HepG2 (cell line): ENCODE data around the gene P4HTM. TPM values are rescaled to one million over a fixed set of nuclear protein-coding genes. Genes with fewer than 3 reads are reported as not detected.
A peak's percentile ranks its signal among the peaks of the same experiment; 100 is the strongest.

Experiments used
- ASH2L ChIP-seq: fragments of 300-600, 200-600 bp; sonication (generic); IDR thresholded peaks from 2 replicates; pipeline ENCODE4 v1.7.0; 2017; ENCODE audit warnings: low read depth, mild to moderate bottlenecking, moderate library complexity, mixed read lengths, low read length; ENCODE audit not compliant: insufficient read length
- FOXA3 ChIP-seq: IDR thresholded peaks from 2 replicates; pipeline ENCODE4 v1.6.1; 2016; ENCODE audit warnings: missing genetic modification reagents, missing compliant biosample characterization
- NR2F6 ChIP-seq, 2 experiments: IDR thresholded peaks; 2 replicates each; pipeline ENCODE4 v1.6.1; 2016; ENCODE audit warnings: antibody characterized with exemption in 1 of 2, mild to moderate bottlenecking in 1 of 2
- POLR2AphosphoS2 ChIP-seq: IDR thresholded peaks from 2 replicates; pipeline ENCODE4 v1.6.1; 2011; ENCODE audit warnings: low read depth, low read length, improper control_type of control experiment
- POLR2AphosphoS5 ChIP-seq: IDR thresholded peaks from 2 replicates; pipeline ENCODE4 v1.6.1; 2012; ENCODE audit warnings: low read depth, low read length
- ZKSCAN1 ChIP-seq: fragments of 150-350 bp; IDR thresholded peaks from 2 replicates; pipeline ENCODE4 v1.6.1; 2014; ENCODE audit warnings: low read length
- ZNF264 ChIP-seq: sonication (generic); formaldehyde crosslinking; IDR thresholded peaks from 2 replicates; pipeline ENCODE4 v1.4.0; 2020; ENCODE audit warnings: missing genetic modification reagents
- ZNF549 ChIP-seq: sonication (generic); formaldehyde crosslinking; IDR thresholded peaks from 2 replicates; pipeline ENCODE4 v1.5.0; 2020; ENCODE audit warnings: missing genetic modification reagents
- polyA plus RNA-seq, 8 experiments: library from polyadenylated mRNA; depleted of rRNA in 3 of 8; stranded (reverse) in 7 of 8; unstranded in 1 of 8; fragments of >200 nt; fragmentation: Illumina TruSeq in 4 of 8; extraction: Trizol in 4 of 8; gene quantifications; 2 replicates each; pipeline versions ENCODE4 v1.2.1 to v1.2.3, GENCODE V29; 2011 to 2016; ENCODE audit warnings: low read depth in 4 of 8, missing spikeins in 1 of 8, mixed read lengths in 1 of 8; ENCODE audit not compliant: insufficient read depth in 1 of 8
- total RNA-seq, 5 experiments: library from RNA; depleted of rRNA; stranded (reverse); fragments of >200 nt; fragmentation: Illumina TruSeq; extraction: Trizol; gene quantifications; 2 replicates each; pipeline ENCODE4 v1.2.3, GENCODE V29; 2016; ENCODE audit warnings: low read depth in 1 of 5
- TF ChIP-seq, protein P1 (sequence below): IDR thresholded peaks from 2 replicates; pipeline ENCODE4 v1.6.1; 2016; ENCODE audit warnings: low read depth, missing genetic modification reagents, missing compliant biosample characterization
- TF ChIP-seq, protein P2 (sequence below): sonication (generic); formaldehyde crosslinking; IDR thresholded peaks from 2 replicates; pipeline ENCODE4 v1.5.0; 2020; ENCODE audit warnings: missing genetic modification reagents
- TF ChIP-seq, protein P3 (sequence below): sonication (generic); formaldehyde crosslinking; IDR thresholded peaks from 2 replicates; pipeline ENCODE4 v1.4.0; 2020; ENCODE audit warnings: missing genetic modification reagents
- TF ChIP-seq, protein P4 (sequence below): IDR thresholded peaks from 2 replicates; pipeline ENCODE4 v1.6.1; 2016; ENCODE audit warnings: control low read depth

Gene P4HTM
- total and polyA plus RNA-seq, 2 of the 13 experiments (the other 11 are each of a cell fraction or from before 2014, with no cell fraction given): 0.01 TPM; not detected in 1

DNA sequence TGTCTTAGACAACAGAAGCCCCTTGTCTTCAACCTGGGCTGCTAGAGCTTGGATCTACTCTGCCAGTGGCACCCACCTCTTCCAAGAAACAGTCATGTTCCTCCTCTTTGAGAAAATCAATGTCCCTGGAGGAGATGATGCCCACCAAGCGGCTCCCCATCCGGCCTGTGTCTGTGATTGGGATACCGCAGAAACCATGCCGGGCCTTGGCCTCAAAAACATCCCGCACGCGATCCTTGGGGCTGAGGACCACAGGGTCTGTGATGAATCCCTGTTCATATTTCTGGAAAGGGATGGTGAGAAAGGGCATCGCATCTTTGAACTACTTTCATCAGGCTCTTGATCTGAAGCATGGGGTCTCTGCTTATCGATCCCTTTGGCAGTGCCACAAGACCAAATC is 37.6 kb downstream of the P4HTM start (continued):
- TF ChIP-seq, protein P1, sequence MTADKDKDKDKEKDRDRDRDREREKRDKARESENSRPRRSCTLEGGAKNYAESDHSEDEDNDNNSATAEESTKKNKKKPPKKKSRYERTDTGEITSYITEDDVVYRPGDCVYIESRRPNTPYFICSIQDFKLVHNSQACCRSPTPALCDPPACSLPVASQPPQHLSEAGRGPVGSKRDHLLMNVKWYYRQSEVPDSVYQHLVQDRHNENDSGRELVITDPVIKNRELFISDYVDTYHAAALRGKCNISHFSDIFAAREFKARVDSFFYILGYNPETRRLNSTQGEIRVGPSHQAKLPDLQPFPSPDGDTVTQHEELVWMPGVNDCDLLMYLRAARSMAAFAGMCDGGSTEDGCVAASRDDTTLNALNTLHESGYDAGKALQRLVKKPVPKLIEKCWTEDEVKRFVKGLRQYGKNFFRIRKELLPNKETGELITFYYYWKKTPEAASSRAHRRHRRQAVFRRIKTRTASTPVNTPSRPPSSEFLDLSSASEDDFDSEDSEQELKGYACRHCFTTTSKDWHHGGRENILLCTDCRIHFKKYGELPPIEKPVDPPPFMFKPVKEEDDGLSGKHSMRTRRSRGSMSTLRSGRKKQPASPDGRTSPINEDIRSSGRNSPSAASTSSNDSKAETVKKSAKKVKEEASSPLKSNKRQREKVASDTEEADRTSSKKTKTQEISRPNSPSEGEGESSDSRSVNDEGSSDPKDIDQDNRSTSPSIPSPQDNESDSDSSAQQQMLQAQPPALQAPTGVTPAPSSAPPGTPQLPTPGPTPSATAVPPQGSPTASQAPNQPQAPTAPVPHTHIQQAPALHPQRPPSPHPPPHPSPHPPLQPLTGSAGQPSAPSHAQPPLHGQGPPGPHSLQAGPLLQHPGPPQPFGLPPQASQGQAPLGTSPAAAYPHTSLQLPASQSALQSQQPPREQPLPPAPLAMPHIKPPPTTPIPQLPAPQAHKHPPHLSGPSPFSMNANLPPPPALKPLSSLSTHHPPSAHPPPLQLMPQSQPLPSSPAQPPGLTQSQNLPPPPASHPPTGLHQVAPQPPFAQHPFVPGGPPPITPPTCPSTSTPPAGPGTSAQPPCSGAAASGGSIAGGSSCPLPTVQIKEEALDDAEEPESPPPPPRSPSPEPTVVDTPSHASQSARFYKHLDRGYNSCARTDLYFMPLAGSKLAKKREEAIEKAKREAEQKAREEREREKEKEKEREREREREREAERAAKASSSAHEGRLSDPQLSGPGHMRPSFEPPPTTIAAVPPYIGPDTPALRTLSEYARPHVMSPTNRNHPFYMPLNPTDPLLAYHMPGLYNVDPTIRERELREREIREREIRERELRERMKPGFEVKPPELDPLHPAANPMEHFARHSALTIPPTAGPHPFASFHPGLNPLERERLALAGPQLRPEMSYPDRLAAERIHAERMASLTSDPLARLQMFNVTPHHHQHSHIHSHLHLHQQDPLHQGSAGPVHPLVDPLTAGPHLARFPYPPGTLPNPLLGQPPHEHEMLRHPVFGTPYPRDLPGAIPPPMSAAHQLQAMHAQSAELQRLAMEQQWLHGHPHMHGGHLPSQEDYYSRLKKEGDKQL: no peak
- TF ChIP-seq POLR2AphosphoS2 (no peak), ZKSCAN1 (no peak), POLR2AphosphoS5 (peak; percentile 39; the same call in 1 of the 2 replicates), ZNF264 (no peak), FOXA3 (CRISPR knock-in tag) (no peak), NR2F6 (IDR thresholded peaks at IDR 0.05) (no peak), NR2F6 (CRISPR knock-in tag; IDR thresholded peaks at IDR 0.05) (no peak), ASH2L (no peak), ZNF549 (CRISPR knock-in tag) (no peak)
- TF ChIP-seq, protein P2, sequence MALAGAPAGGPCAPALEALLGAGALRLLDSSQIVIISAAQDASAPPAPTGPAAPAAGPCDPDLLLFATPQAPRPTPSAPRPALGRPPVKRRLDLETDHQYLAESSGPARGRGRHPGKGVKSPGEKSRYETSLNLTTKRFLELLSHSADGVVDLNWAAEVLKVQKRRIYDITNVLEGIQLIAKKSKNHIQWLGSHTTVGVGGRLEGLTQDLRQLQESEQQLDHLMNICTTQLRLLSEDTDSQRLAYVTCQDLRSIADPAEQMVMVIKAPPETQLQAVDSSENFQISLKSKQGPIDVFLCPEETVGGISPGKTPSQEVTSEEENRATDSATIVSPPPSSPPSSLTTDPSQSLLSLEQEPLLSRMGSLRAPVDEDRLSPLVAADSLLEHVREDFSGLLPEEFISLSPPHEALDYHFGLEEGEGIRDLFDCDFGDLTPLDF (CRISPR knock-in tag): no peak
- TF ChIP-seq, protein P3, sequence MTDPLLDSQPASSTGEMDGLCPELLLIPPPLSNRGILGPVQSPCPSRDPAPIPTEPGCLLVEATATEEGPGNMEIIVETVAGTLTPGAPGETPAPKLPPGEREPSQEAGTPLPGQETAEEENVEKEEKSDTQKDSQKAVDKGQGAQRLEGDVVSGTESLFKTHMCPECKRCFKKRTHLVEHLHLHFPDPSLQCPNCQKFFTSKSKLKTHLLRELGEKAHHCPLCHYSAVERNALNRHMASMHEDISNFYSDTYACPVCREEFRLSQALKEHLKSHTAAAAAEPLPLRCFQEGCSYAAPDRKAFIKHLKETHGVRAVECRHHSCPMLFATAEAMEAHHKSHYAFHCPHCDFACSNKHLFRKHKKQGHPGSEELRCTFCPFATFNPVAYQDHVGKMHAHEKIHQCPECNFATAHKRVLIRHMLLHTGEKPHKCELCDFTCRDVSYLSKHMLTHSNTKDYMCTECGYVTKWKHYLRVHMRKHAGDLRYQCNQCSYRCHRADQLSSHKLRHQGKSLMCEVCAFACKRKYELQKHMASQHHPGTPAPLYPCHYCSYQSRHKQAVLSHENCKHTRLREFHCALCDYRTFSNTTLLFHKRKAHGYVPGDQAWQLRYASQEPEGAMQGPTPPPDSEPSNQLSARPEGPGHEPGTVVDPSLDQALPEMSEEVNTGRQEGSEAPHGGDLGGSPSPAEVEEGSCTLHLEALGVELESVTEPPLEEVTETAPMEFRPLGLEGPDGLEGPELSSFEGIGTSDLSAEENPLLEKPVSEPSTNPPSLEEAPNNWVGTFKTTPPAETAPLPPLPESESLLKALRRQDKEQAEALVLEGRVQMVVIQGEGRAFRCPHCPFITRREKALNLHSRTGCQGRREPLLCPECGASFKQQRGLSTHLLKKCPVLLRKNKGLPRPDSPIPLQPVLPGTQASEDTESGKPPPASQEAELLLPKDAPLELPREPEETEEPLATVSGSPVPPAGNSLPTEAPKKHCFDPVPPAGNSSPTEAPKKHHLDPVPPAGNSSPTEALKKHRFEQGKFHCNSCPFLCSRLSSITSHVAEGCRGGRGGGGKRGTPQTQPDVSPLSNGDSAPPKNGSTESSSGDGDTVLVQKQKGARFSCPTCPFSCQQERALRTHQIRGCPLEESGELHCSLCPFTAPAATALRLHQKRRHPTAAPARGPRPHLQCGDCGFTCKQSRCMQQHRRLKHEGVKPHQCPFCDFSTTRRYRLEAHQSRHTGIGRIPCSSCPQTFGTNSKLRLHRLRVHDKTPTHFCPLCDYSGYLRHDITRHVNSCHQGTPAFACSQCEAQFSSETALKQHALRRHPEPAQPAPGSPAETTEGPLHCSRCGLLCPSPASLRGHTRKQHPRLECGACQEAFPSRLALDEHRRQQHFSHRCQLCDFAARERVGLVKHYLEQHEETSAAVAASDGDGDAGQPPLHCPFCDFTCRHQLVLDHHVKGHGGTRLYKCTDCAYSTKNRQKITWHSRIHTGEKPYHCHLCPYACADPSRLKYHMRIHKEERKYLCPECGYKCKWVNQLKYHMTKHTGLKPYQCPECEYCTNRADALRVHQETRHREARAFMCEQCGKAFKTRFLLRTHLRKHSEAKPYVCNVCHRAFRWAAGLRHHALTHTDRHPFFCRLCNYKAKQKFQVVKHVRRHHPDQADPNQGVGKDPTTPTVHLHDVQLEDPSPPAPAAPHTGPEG: no peak
- TF ChIP-seq, protein P4, sequence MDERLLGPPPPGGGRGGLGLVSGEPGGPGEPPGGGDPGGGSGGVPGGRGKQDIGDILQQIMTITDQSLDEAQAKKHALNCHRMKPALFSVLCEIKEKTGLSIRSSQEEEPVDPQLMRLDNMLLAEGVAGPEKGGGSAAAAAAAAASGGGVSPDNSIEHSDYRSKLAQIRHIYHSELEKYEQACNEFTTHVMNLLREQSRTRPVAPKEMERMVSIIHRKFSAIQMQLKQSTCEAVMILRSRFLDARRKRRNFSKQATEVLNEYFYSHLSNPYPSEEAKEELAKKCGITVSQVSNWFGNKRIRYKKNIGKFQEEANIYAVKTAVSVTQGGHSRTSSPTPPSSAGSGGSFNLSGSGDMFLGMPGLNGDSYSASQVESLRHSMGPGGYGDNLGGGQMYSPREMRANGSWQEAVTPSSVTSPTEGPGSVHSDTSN: no peak
